ENCODE results near the gene OPN1SW. TPM values are rescaled to one million over a fixed set of nuclear protein-coding genes. Genes with fewer than 3 reads are reported as not detected.

The OPN1SW gene
- total and polyA plus RNA-seq, 7 donors, result 0.10 TPM; not detected in 6

DNA sequence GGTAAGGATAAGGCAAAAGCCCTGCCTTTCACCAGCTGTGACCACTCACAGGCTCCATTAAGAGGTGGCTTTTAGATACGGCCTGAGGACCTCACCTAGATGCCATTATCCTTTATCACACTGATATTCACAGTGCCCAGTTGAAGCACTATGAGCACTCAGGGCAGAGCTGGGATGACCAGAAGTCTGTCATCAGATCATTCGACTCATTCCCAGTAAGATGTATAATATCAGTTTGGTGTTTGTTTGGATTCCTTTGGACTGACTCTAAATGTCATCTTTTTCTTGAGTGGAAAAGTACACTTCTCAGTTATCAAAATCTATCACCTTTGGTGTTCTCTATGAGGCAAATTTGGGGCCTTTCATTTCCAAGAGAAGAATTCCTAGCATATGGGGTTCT is 34.9 kb upstream of the OPN1SW start:
- Histone ChIP-seq H3K9me3 (no peaks in the 10 kb centered on the region), H3K27me3 (ENCODE audit: insufficient read depth in 3 of 3, low read length in 2 of 3) (no peaks in the 10 kb centered on the region), H3K4me1 (peaks cover 25% of the 10 kb centered on the region), H3K27ac (no peak overlapping the region), H3K36me3 (ENCODE audit: insufficient read depth in 1 of 2, low read depth in 1 of 2) (peaks cover 0 to 12% of the 10 kb centered on the region in 2 donors), H3K4me3 (no peak overlapping the region)
- TF ChIP-seq, protein P1, sequence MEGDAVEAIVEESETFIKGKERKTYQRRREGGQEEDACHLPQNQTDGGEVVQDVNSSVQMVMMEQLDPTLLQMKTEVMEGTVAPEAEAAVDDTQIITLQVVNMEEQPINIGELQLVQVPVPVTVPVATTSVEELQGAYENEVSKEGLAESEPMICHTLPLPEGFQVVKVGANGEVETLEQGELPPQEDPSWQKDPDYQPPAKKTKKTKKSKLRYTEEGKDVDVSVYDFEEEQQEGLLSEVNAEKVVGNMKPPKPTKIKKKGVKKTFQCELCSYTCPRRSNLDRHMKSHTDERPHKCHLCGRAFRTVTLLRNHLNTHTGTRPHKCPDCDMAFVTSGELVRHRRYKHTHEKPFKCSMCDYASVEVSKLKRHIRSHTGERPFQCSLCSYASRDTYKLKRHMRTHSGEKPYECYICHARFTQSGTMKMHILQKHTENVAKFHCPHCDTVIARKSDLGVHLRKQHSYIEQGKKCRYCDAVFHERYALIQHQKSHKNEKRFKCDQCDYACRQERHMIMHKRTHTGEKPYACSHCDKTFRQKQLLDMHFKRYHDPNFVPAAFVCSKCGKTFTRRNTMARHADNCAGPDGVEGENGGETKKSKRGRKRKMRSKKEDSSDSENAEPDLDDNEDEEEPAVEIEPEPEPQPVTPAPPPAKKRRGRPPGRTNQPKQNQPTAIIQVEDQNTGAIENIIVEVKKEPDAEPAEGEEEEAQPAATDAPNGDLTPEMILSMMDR (IDR thresholded peaks at IDR 0.05), result no peak
- WGBS, 3 donors, result 83 to 95% (median 85%) methylated on average over 2 of the region's 2 CpGs
- no peak for DNase-seq
- no peak for ATAC-seq
- intact Hi-C loops (cut with DNase I), result no loop called here

DNA sequence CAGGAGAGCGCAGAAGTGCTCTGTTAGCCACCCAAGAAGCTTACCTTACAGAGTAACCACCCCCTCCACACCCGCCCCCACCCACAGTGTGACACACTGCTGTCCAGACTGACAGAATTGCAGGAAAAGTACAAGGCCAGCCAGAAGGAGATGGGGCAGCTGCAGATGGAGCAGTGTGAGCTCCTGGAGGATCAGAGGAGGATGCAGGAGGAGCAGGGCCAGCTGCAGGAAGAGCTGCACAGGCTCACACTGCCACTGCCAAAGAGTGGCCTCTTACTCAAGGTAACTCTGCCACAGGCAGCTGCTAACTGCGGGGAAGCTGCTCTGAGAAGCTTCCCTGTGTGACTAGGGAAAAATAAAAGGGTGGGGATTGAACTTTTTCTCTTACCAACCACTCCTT is 33.8 kb upstream of the OPN1SW start:
- no peak overlapping the region for H3K4me3 ChIP-seq
- no peaks in the 10 kb centered on the region for H3K27me3 ChIP-seq (ENCODE audit: insufficient read depth in 3 of 3, low read length in 2 of 3)
- WGBS, 3 donors, result 79 to 86% (median 84%) methylated on average over 3 of the region's 3 CpGs
- peaks cover 0 to 18% of the 10 kb centered on the region in 2 donors for H3K36me3 ChIP-seq (ENCODE audit: insufficient read depth in 1 of 2, low read depth in 1 of 2)
- intact Hi-C loops (cut with DNase I), result no loop called here
- DNase-seq, result no peak
- ATAC-seq, result no peak
- H3K9me3 ChIP-seq, result no peaks in the 10 kb centered on the region
- H3K27ac ChIP-seq, result no peak overlapping the region
- TF ChIP-seq, protein P1 (IDR thresholded peaks at IDR 0.05), result no peak
- peaks cover 25% of the 10 kb centered on the region for H3K4me1 ChIP-seq

GRCh38 chr7:128807191-128807590 is 31.6 kb upstream of the OPN1SW start:
- intact Hi-C loops (cut with DNase I), result no loop called here
- TF ChIP-seq, protein P1 (IDR thresholded peaks at IDR 0.05), result no peak
- DNase-seq (no peak), ATAC-seq (peak in 1 of 4 donors; percentile 31)
- peaks cover 0 to 21% of the 10 kb centered on the region in 2 donors for H3K36me3 ChIP-seq (ENCODE audit: insufficient read depth in 1 of 2, low read depth in 1 of 2)
- H3K9me3 ChIP-seq, result no peaks in the 10 kb centered on the region
- 59 to 82% (median 64%) methylated on average over 8 of the region's 8 CpGs for WGBS, 3 donors
- H3K4me3 ChIP-seq, result no peak overlapping the region
- H3K27me3 ChIP-seq (ENCODE audit: insufficient read depth in 3 of 3, low read length in 2 of 3), result no peaks in the 10 kb centered on the region
- H3K27ac ChIP-seq, result no peak overlapping the region
- peaks cover 9% of the 10 kb centered on the region for H3K4me1 ChIP-seq

- DNase-seq (no peak), ATAC-seq (no peak)
- H3K4me3 ChIP-seq, result no peak overlapping the region
- H3K9me3 ChIP-seq, result no peaks in the 10 kb centered on the region
- no peaks in the 10 kb centered on the region for H3K27me3 ChIP-seq (ENCODE audit: insufficient read depth in 3 of 3, low read length in 2 of 3)
- TF ChIP-seq, protein P1 (IDR thresholded peaks at IDR 0.05), result no peak
- peaks cover 3 to 26% of the 10 kb centered on the region in 2 donors for H3K36me3 ChIP-seq (ENCODE audit: insufficient read depth in 1 of 2, low read depth in 1 of 2)
- no peak overlapping the region for H3K27ac ChIP-seq
- intact Hi-C loops (cut with DNase I), result no loop called here
- H3K4me1 ChIP-seq, result no peaks in the 10 kb centered on the region
- WGBS, 3 donors, result 78 to 92% (median 91%) methylated on average over 5 of the region's 5 CpGs
These were observed 29.6 kb upstream of the OPN1SW start for GRCh38 chr7:128805225-128805624.

GRCh38 chr7:128804484-128804883 is 28.9 kb upstream of the OPN1SW start:
- no peak overlapping the region for H3K4me3 ChIP-seq
- H3K27ac ChIP-seq, result no peak overlapping the region
- intact Hi-C loops (cut with DNase I), result no loop called here
- H3K4me1 ChIP-seq, result no peaks in the 10 kb centered on the region
- no peaks in the 10 kb centered on the region for H3K27me3 ChIP-seq (ENCODE audit: insufficient read depth in 3 of 3, low read length in 2 of 3)
- WGBS, 3 donors, result 84 to 89% (median 88%) methylated on average over 6 of the region's 6 CpGs
- H3K9me3 ChIP-seq, result no peaks in the 10 kb centered on the region
- TF ChIP-seq, protein P1 (IDR thresholded peaks at IDR 0.05), result no peak
- H3K36me3 ChIP-seq (ENCODE audit: insufficient read depth in 1 of 2, low read depth in 1 of 2), result peaks cover 3 to 26% of the 10 kb centered on the region in 2 donors
- DNase-seq (no peak), ATAC-seq (no peak)

Measured in psoas muscle (tissue), 8 donors.